ENCODE measurements around the gene PITPNM1.

Gene PITPNM1

GRCh38 chr11:67502328-67502979, 2.7 kb downstream of the PITPNM1 start:
- DNase-seq = no peak

GRCh38 chr11:67501854-67502253, 3.3 kb downstream of the PITPNM1 start:
- DNase-seq = no peak

DNA sequence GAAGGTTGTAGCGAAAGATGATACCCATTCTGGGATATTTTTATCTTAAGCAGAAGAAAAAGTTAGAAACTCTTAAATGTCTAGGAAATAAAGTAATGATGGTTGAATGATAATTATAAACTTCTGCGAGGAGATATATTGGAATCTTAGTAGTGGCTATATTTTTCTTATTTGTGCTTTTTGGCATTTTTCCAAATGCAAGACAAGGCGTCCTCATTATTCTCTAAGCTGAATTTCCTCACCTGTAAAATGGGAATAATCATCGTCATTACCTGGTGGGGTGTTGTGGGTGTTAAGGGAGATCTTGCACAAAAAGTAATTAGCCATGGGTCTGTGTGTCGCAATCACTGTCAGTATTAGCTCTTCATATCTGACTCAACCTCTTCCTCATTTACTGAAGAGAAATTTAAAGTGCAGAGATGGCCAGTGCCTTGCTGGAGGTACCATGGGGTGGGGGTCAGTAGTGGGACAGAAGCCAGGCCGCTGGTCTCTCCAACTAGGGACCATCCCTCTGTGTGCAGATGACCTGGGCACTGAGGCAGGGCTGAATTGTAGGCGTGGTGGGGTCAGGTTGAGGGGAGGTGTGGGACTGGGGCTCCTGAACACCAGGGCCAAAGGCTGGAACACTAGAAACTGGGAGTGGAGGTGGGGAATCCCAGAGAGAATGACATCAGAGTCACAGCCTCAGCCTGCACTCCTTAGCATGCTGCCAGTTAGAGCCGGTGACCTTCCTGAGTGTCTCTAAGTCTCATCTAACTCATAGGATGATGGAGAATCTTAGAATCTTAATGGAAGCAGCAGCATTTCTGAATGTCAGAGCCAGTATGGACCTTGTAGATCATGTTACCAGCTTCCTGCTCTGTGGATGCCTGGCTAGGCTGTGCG, 4.1 kb downstream of the PITPNM1 start:
- no peak for DNase-seq

GRCh38 chr11:67500484-67500821, 4.7 kb downstream of the PITPNM1 start:
- no peak for DNase-seq

DNA sequence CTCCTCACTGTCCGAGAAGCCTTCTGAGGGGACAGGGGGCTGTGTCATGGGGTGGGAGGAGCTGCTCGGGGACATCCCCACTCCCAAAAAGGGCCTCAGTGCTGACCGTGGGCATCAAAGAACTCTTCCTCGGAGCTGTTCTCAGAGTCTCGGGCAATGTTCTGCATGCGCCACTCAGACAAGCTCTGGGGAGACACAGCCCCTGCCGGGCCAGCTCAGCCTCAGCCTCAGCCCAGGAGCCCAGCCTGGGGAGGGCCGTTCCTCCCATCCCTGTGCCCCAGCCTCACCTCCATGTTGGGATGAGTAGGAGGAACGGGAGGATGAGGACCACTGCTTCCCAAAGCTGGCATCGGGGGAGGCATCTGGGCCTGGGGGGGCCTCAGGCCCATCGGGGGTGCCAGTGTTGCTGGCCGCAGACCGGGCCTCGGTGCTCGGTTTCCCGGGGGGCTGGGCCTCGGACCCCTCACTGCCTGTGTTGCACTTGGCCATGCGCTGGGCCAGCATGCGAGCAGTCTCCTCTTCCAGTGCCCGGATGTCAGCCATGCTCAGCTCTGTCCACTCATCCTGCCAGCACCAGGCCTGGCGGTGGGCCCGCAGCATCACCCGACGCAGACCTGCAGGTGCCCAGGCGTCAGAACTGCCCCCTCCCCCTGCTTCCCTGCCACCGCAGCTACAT, 5.2 kb downstream of the PITPNM1 start:
- no peak for DNase-seq

DNA sequence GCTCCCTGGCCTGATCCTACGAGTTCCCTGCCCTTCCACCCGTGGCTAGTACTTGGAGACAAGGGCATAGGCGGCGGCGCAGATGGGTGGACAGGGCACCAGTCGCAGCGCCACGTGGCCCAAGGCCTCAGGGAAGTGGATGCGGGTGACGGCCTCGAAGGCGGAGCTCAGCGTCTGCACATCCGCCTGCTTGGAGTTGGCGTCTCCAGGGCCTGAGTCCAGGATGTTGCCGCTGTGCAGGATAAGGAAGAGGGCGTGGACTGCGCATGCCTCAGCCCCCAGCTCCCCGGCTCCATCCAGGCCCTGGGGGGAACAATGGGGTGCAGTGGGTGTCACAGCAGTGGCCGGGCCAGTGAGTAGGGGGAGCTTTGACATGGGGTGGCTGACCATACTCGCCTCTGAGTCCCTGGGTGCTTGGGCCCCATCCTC, 6.6 kb downstream of the PITPNM1 start:
- DNase-seq = no peak

- no peak for DNase-seq
Measured at GRCh38 chr11:67497656-67498291, 7.4 kb downstream of the PITPNM1 start.

DNA sequence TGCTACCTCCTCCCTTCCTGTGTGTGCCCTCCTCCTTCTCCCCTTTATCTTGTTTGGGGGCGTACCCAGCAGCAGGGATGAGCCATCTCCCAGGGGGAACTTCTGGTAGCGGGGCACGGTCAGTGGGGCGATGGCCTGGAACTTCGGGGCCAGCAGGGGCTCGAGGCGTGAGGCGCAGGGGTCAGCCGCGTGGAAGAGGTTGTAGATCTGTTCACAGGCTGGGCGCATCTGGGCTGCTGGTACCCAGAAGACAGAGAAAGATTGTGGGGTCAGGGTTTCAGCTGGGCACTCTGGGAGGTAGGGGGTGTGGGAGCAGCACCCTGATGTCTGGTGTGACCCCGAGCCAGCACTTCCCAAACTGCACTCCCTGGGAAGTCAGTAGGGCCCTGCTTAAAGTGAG, 9.1 kb downstream of the PITPNM1 start:
- DNase-seq = no peak

DNA sequence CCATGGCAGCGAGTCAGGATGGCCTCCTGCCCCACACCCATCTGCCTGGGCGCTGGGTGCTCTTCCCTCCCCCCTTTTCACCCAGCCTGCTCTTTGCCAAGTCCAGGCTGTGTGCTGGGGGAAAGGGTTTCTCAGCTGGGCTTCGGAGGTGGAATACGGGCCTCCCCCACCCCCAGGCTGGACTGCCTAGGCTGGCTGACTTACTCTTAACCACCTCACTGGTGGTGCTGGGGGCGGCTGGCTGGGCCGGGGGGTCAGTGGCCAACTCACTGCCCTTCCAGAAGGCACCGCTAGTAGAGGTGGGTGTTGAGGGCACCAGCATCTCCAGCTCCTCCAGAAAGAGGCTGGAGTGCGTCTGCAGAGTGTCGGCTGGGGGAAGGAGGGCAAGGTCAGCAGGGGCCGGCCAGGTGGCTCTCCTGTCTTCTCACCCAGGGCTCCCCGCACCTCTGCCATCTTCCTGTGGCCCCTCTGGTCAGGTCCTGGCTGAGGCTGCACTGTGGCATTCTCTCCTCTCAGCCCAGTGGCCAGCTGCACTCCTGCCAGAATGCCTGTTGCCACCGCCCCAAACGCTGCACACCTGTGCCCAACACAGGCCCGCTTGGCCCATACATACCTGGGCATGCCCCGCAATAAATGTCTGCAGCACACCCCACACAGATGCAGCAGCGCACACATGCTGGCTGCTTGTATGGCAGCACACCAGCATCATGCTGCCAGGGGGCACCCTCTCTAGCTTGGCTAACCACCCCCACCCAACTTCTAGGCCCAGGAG, 9.7 kb downstream of the PITPNM1 start:
- no peak for DNase-seq

DNA sequence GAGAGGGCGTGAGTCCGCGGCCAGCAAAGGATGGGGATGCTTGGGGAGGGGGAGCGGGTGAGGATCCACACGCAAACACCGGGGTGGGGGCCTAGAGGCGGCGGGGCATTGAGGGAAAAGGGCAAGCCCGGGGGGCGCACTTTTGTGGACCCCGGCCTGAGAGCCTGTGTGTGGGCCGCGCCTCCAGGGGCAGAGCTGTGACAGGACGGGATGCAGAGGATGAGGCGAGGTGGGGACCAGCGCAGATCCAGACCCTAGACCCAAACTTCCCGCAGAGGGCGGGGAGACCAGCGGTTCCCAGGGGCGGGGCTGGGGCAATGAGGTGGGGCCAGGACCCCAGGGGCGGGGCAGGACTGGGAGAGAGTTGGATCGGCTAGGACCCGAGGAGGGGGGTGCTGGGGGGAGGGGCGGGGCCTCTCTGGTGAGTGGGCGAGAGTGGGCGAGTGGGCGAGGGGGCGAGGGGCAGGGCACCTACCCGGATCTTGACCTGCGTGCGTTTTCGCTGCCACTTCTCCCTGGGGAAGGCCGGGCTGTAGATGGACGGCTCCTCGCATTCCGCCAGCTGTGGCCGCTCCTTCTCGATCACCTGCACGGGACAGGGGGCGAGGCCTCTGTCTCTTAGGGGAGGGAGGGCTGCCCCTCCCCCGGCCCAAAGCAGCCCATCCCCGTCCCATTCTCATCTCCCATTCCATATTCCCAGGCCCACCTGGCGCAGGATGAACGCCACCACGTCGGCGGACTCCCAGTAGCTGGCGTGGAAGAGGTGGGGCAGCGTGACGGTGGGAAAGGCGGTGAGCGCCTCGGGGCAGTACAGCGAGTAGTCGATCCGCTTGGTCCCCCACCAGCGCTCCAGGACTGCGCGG, 10.6 kb downstream of the PITPNM1 start:
- no peak for DNase-seq

- DNase-seq = no peak
Measured at GRCh38 chr11:67493548-67494370, 11.4 kb downstream of the PITPNM1 start.

DNA sequence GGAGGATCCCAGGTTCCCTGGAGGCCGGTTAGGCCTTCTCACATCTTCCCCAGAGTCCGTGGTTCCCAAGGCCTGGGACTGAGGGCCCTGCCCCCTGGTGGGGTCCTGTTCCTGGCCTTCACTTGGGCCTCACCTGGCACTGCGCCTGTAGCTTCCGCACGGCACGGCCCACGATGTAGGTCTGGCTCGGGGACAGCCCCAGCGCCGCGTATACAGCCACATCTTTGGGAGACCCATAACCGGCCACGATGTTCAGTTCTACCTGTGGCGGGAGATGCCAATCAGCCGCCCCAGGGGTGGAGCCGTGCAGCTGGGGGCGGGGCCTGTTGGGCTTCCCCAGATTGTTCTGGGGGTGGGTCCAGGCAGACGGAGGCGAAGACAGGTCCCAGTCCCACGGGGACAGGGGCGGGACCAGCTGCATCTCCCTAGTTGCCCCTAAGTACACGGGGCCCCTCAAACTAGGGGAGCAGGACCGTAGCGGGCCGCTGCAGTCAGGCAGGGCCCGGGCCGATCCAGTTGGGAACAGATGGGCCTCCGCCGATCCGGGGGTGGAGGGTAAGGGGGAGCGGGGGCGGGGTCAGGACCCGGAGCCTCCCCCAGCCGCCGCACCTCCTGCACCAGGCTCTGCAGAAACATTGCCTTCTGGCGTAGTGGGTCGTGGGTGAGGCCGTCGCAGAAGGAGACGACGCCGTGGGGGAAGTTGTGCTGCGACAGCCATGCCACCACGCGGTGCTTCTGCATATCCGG, 12.2 kb downstream of the PITPNM1 start:
- no peak for DNase-seq

DNA sequence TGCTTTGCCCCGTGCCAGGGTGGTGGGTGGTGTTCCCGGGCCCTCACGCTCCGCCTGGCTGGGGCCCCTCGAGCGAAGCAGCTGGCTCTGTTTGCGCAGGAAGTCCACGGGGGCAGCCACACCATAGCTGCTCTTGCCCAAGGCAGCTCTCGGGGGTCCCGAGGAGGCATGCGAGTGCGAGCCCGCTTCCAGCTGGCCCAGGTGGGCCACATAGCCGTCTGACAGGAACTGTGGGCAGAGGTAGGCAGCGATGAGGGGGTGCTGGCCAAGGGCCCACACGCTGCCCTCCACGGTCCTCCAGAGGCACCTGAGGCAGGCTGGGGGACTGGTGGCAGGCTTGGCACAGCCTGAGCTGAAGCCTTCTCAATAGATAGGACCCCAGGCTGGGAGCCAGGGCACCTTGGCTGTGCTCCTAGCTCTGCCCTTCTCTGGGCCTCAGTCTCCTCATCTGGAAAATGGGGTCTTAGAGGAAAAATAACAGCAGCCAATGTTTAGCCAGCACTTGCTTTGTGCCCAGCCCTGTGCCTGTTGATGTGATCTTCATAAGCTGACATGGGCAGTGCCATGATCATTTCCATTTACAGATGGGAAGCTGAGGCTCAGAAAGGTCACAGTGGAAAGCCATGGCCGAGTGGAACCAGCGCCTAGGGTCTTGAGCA, 13.0 kb downstream of the PITPNM1 start:
- DNase-seq = no peak

DNA sequence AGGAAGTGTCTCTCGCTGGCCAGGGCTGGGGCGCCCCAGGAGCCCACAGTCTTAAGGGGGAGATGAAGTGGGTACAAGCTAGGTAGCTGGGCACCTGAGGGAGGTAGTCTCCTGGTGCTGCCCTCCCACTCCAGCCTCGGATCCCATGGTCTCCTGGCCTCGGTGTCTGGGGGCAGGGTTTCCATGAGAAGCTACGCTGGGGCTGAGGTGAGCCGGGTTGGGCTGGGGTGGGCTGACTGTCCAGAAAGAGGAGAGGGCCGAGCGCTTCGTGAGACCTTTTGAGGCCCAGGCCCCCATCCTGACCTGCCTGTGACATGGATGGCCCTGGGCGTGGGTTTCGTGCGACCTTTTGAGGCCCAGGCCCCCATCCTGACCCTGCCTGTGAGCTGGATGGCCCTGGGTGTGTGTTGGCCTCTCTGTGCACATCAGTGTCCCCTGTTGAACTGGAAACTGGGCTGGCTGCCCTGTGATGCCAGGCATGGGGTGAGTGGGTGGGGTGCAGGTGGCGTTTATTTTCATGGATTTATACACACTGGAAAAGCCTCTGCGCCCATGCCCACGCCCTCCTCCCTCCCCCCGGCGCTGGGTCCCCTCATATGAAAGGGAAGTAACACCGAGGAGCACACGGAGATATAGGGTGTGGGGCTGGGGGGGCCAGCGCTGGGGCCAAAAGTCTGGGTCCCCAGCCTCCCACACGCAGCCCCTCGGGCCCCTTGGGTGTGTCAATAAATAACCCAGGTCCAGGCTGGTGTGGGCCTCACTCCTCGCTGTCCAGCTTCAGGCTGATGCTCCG, 13.7 kb downstream of the PITPNM1 start:
- DNase-seq = no peak

DNA sequence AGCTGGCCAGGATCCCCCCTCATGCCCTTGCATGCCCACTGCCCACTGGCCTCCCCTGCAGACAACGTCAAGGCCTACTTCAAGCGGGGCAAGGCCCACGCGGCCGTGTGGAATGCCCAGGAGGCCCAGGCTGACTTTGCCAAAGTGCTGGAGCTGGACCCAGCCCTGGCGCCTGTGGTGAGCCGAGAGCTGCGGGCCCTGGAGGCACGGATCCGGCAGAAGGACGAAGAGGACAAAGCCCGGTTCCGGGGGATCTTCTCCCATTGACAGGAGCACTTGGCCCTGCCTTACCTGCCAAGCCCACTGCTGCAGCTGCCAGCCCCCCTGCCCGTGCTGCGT, 14.5 kb downstream of the PITPNM1 start:
- DNase-seq = no peak

- no peak for DNase-seq
Measured at GRCh38 chr11:67489885-67490726, 15.1 kb downstream of the PITPNM1 start.

DNA sequence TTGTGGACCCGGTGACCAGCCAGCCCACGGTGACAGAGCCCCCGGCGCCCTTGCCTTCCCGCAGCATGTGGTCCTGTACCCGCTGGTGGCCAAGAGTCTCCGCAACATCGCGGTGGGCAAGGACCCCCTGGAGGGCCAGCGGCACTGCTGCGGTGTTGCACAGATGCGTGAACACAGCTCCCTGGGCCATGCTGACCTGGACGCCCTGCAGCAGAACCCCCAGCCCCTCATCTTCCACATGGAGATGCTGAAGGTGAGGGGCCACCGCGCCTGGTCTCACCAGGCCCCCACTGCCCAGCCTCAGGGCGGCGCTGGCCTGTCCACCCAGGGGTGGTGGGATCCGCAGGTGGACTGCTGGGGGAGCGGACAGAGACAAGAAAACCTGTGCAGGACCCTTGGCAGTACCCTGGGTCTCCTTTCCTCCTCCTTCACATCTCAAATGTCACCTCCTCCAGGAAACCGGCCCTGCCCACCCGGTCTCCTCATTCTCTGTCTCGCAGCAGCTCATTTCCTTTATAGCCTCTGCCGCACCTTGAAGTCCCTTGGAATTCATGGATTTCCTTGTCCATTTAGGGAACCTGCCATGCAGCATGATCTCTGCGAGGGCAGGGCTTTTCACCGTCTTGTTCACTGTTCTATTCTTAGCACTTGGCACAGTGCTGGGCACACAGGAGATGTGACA, 15.8 kb downstream of the PITPNM1 start:
- DNase-seq = no peak

Data from DMS79 treated with DMSO at 0.1 percent for 48 hours (cell line).